Measurements from ENCODE around the gene KHNYN.

The KHNYN gene

GRCh38 chr14:24437020-24437735 is 7.4 kb downstream of the KHNYN start:
- FAIRE-seq (no peak), DNase-seq (ENCODE audit: insufficient read length, low spot score) (no peak)
- no peak for TF ChIP-seq CTCF (IDR thresholded peaks at IDR 0.05; ENCODE audit: insufficient read depth, missing control alignments)

GRCh38 chr14:24437736-24438067 is 7.9 kb downstream of the KHNYN start:
- TF ChIP-seq CTCF (IDR thresholded peaks at IDR 0.05; ENCODE audit: insufficient read depth, missing control alignments): no peak
- DNase-seq (ENCODE audit: insufficient read length, low spot score): no peak
- no peak for FAIRE-seq

DNA sequence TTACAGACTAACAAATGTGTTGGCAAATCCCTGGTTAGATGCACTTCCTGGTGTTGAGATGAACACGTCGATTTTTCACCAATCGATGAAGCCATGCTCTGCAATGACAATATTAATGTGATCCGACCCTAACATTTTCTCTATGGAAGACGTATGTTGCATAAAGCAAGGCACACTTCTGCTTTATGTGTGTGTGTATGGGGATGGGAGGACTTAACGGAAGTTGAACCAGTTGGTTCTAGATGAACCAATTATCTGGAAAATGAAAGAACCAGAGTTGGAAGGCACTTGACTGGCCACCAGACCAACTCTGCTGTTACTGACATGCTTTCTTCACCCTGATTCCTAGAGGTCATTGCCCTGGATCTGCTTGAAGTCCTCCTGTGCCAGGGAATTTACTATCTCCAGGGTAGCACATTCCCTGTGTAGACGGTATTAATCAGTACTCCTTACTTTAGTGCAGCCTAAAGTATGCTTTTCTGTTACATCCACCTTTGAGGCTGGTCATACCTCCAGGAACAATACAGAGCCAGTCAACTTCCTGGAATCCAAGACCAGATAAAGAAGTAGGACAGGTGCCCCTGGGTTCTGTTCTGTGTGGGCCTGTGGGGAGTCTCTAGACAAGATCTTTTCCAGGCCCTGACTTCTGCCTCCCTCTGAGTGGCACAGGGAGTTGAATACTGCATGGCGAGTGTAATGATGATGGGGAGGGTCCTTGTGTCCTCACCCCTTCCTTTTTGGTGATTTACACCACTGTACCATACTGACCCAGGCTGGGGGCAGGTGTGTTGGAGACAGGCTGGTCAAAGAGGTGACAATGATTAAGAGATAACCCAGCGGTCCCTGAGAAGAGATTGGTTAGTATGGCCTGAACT is 8.7 kb downstream of the KHNYN start:
- no peak for TF ChIP-seq CTCF (IDR thresholded peaks at IDR 0.05; ENCODE audit: insufficient read depth, missing control alignments)
- no peak for FAIRE-seq
- DNase-seq (ENCODE audit: insufficient read length, low spot score): no peak

- DNase-seq (ENCODE audit: insufficient read length, low spot score) (no peak), FAIRE-seq (no peak)
These were observed 9.5 kb downstream of the KHNYN start for GRCh38 chr14:24439257-24439656.

GRCh38 chr14:24439830-24440605 is 10.3 kb downstream of the KHNYN start:
- DNase-seq (ENCODE audit: insufficient read length, low spot score) (no peak), FAIRE-seq (no peak)
- no peak for TF ChIP-seq CTCF (IDR thresholded peaks at IDR 0.05; ENCODE audit: insufficient read depth, missing control alignments)

More at GRCh38 chr14:24439257-24439656, 9.5 kb downstream of the KHNYN start:
- no peak for TF ChIP-seq CTCF (IDR thresholded peaks at IDR 0.05; ENCODE audit: insufficient read depth, missing control alignments)

DNA sequence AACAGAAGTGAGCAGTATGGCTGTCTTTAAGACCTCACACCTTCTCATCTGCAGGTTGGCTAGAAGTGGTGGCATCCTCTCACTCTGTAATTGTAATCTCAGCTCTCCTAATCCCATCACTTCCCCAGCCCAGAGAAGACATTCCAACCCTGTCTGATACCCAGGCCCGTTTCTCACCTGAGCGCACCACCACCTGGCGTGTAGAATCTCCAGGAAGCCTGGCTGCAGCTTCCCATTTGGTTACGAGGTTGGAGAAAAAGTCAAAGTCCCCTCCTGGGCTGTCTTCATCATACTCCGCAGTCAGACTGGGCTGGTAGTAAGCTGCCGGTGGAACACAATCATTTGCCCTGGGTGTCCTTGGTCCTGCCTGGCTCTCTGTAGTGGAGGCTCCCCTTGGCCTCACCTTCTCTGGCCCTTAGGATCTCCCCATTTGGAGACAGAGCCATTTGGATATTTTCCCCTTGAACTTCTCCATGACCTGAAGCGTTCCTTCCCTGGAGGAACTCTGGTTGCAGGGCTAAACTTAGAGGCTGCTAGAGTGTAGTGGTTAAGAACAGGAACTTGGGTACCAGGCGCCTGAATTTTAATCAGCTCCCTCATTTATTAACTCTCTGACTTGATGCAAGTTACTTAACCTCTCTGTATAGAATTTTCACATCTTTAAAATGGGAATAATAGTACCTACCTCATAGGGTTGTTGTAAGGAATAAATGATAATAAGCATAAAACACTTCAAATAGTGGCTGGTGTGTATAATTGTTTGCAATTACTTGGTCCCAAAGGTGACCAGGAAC is 11.0 kb downstream of the KHNYN start:
- DNase-seq (ENCODE audit: insufficient read length, low spot score): no peak
- TF ChIP-seq CTCF (IDR thresholded peaks at IDR 0.05; ENCODE audit: insufficient read depth, missing control alignments): no peak
- FAIRE-seq: no peak

All from D721Med (cell line).